KMS-11 (cell line): ENCODE data around the gene C1QB.

Experiments
- H2AFZ ChIP-seq: fragments of 200-600 bp; sonication (generic); 2 replicates; pipeline ENCODE4 v1.6.1; 2016; ENCODE audit warnings: antibody characterized with exemption, mixed run types, low read depth
- H3K27ac ChIP-seq: fragments of 200-600 bp; sonication (generic); 2 replicates; pipeline ENCODE4 v1.6.1; 2016; ENCODE audit warnings: mild to moderate bottlenecking, mixed run types
- H3K27me3 ChIP-seq: fragments of 200-600 bp; sonication (generic); 2 replicates; pipeline ENCODE4 v1.6.1; 2017; ENCODE audit warnings: mild to moderate bottlenecking, low read depth, mixed run types, moderate library complexity; ENCODE audit not compliant: insufficient read depth
- H3K36me3 ChIP-seq: fragments of 200-600 bp; sonication (generic); 2 replicates; pipeline ENCODE4 v1.6.1; 2017; ENCODE audit warnings: mild to moderate bottlenecking, mixed run types; ENCODE audit not compliant: insufficient read depth
- H3K4me1 ChIP-seq: fragments of 200-600 bp; sonication (generic); 2 replicates; pipeline ENCODE4 v1.6.1; 2016; ENCODE audit warnings: mild to moderate bottlenecking, low read depth, mixed run types; ENCODE audit not compliant: poor library complexity, severe bottlenecking
- H3K4me2 ChIP-seq: fragments of 200-600 bp; sonication (generic); 2 replicates; pipeline ENCODE4 v1.7.0; 2016; ENCODE audit warnings: mild to moderate bottlenecking, mixed run types
- H3K4me3 ChIP-seq: fragments of 200-600 bp; sonication (generic); IDR thresholded peaks from 2 replicates; pipeline ENCODE4 v1.6.1; 2017; ENCODE audit warnings: low read depth, low read length, mixed read lengths; ENCODE audit not compliant: insufficient read depth
- H3K79me2 ChIP-seq: fragments of 200-600 bp; sonication (generic); 2 replicates; pipeline ENCODE4 v1.6.1; 2016; ENCODE audit warnings: low read depth, mixed run types; ENCODE audit not compliant: insufficient read depth
- H3K9ac ChIP-seq: fragments of 200-600 bp; sonication (generic); 2 replicates; pipeline ENCODE4 v1.6.1; 2016; ENCODE audit warnings: mild to moderate bottlenecking, mixed run types
- H4K20me1 ChIP-seq: fragments of 200-600 bp; sonication (generic); 2 replicates; pipeline ENCODE4 v1.6.1; 2016; ENCODE audit warnings: mild to moderate bottlenecking, mixed run types; ENCODE audit not compliant: insufficient read depth
- CTCF ChIP-seq: fragments of 200-600 bp; sonication (generic); conservative IDR thresholded peaks from 2 replicates; pipeline ENCODE4 v1.6.1; 2017; ENCODE audit warnings: low read depth, mild to moderate bottlenecking, antibody characterized with exemption, low read length, moderate library complexity, mixed read lengths

The C1QB gene

GRCh38 chr1:22609291-22609690 lies 43.7 kb upstream of the C1QB start:
- H3K36me3 ChIP-seq, result no peaks in the 10 kb centered on the region
- no peak overlapping the region for H3K4me2 ChIP-seq
- no peak for TF ChIP-seq CTCF
- no peak overlapping the region for H3K4me3 ChIP-seq
- no peak overlapping the region for H3K27ac ChIP-seq
- no peak overlapping the region for H2AFZ ChIP-seq
- H3K4me1 ChIP-seq, result no peaks in the 10 kb centered on the region
- H3K79me2 ChIP-seq, result no peaks in the 10 kb centered on the region
- H3K9ac ChIP-seq, result no peak overlapping the region
- peaks cover 62% of the 10 kb centered on the region for H3K27me3 ChIP-seq
- H4K20me1 ChIP-seq, result no peaks in the 10 kb centered on the region

- Histone ChIP-seq H3K27ac (no peak overlapping the region), H3K4me1 (no peaks in the 10 kb centered on the region), H3K27me3 (peaks cover 62% of the 10 kb centered on the region), H3K4me3 (no peak overlapping the region), H4K20me1 (no peaks in the 10 kb centered on the region), H3K36me3 (no peaks in the 10 kb centered on the region), H3K9ac (no peak overlapping the region), H2AFZ (no peak overlapping the region), H3K79me2 (no peaks in the 10 kb centered on the region), H3K4me2 (no peak overlapping the region)
- TF ChIP-seq CTCF, result no peak
Measured at GRCh38 chr1:22611530-22611947, 41.5 kb upstream of the C1QB start.

- H3K79me2 ChIP-seq, result no peaks in the 10 kb centered on the region
- TF ChIP-seq CTCF, result no peak
- peaks cover 60% of the 10 kb centered on the region; the same call in 1 of the 2 replicates for H3K27me3 ChIP-seq
- no peaks in the 10 kb centered on the region for H3K4me1 ChIP-seq
- H4K20me1 ChIP-seq, result no peaks in the 10 kb centered on the region
- H3K4me2 ChIP-seq, result no peak overlapping the region
- H3K4me3 ChIP-seq, result no peak overlapping the region
- no peak overlapping the region for H3K27ac ChIP-seq
- H3K9ac ChIP-seq, result no peak overlapping the region
- H3K36me3 ChIP-seq, result no peaks in the 10 kb centered on the region
- H2AFZ ChIP-seq, result no peak overlapping the region
Measured at GRCh38 chr1:22612671-22613571, 40.1 kb upstream of the C1QB start.

GRCh38 chr1:22613572-22613918 lies 39.5 kb upstream of the C1QB start:
- H3K27ac ChIP-seq, result no peak overlapping the region
- peaks cover 61% of the 10 kb centered on the region; the same call in 1 of the 2 replicates for H3K27me3 ChIP-seq

More at GRCh38 chr1:22613572-22613918, 39.5 kb upstream of the C1QB start:
- Histone ChIP-seq H4K20me1 (no peaks in the 10 kb centered on the region), H3K36me3 (no peaks in the 10 kb centered on the region), H3K4me2 (no peak overlapping the region), H3K4me3 (no peak overlapping the region), H3K4me1 (no peaks in the 10 kb centered on the region), H3K9ac (no peak overlapping the region), H3K79me2 (no peaks in the 10 kb centered on the region), H2AFZ (no peak overlapping the region)
- no peak for TF ChIP-seq CTCF
